Right lobe of liver (tissue), 4 donors: Measurements from ENCODE around the gene MTHFD2.

ENCODE experiments used
- POLR2A ChIP-seq: fragments of 450-650 bp; IDR thresholded peaks from one replicate; pipeline ENCODE4 v1.6.1; 2017; ENCODE audit warnings: antibody characterized with exemption, mild to moderate bottlenecking
- TF ChIP-seq, protein P1 (sequence below), 4 donors: fragments of 200-600 bp in 3 of 4; fragments of 450-650 bp in 1 of 4; IDR thresholded peaks; one replicate each; pipeline versions ENCODE4 v1.5.1 to v1.8.0; 2016 to 2022; ENCODE audit warnings: antibody characterized with exemption in 4 of 4, mild to moderate bottlenecking in 2 of 4
- donor health status: DM: no; HTN: no; CAD: no.
- donor health status: DM: no; HTN: no; CAD: no.
- donor health status: DM: no; HTN: yes; CAD: no.

DNA sequence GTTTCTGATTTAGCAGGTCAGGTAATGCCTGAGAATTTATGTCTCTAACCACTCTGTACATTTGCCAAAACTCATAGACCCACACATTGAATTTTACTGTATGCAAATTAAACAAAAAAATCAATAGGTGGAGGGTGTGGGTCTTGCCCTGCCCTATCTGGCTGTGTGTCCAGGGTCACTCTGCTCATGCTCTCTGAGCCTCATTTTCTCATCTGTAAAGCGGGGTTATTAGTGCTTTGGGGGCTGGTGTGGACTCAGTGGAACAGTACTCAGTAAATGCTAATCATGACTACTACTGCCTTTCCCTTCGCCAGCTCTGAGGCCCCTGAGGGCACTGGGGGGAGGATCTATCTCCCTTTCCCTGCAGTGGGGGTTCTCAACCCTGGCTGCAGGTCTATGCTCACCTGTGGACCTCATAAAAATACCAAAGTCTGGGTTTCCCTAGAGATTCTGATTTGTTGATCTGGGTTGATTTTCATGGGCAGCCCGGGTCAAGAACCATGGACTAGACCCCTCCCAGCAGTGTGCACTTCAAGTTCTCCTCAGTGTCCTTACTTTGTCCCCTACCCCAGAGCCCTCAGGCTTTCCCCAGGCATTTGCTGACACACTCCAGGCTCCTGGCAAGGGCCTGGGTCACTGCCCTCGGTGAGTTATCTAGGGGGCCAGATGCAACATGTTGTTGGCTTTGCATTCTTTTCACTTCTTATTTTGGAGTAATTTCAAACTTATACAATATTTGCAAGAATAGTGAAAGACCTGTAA is 27.5 kb downstream of the MTHFD2 start:
- TF ChIP-seq, protein P1, sequence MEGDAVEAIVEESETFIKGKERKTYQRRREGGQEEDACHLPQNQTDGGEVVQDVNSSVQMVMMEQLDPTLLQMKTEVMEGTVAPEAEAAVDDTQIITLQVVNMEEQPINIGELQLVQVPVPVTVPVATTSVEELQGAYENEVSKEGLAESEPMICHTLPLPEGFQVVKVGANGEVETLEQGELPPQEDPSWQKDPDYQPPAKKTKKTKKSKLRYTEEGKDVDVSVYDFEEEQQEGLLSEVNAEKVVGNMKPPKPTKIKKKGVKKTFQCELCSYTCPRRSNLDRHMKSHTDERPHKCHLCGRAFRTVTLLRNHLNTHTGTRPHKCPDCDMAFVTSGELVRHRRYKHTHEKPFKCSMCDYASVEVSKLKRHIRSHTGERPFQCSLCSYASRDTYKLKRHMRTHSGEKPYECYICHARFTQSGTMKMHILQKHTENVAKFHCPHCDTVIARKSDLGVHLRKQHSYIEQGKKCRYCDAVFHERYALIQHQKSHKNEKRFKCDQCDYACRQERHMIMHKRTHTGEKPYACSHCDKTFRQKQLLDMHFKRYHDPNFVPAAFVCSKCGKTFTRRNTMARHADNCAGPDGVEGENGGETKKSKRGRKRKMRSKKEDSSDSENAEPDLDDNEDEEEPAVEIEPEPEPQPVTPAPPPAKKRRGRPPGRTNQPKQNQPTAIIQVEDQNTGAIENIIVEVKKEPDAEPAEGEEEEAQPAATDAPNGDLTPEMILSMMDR (IDR thresholded peaks at IDR 0.05) = no peak
- no peak for TF ChIP-seq POLR2A
